Measurements from ENCODE around the gene PLCL1.
A peak's percentile ranks its signal among the peaks of the same experiment; 100 is the strongest.

The PLCL1 gene

GRCh38 chr2:197888321-197888720, 83.9 kb downstream of the PLCL1 start:
- DNase-seq (ENCODE audit: low read depth in 2 of 2), result no peak

GRCh38 chr2:197889041-197889440, 84.6 kb downstream of the PLCL1 start:
- DNase-seq (ENCODE audit: low read depth in 2 of 2), result no peak

- DNase-seq (ENCODE audit: low read depth in 2 of 2), result no peak
Observed at GRCh38 chr2:197890168-197890567, 85.8 kb downstream of the PLCL1 start.

GRCh38 chr2:197891897-197892442, 87.6 kb downstream of the PLCL1 start:
- DNase-seq (ENCODE audit: low read depth in 2 of 2), result no peak

- DNase-seq (ENCODE audit: low read depth in 2 of 2), result no peak
Observed at GRCh38 chr2:197893403-197894177, 89.2 kb downstream of the PLCL1 start.

- DNase-seq (ENCODE audit: low read depth in 2 of 2), result no peak
Observed at GRCh38 chr2:197894751-197895274, 90.4 kb downstream of the PLCL1 start.

- DNase-seq (ENCODE audit: low read depth in 2 of 2), result no peak
Observed at GRCh38 chr2:197897960-197898678, 93.7 kb downstream of the PLCL1 start.

- DNase-seq (ENCODE audit: low read depth in 2 of 2), result peak in 1 of 2 donors; percentile 3
Observed at GRCh38 chr2:197904446-197904845, 100.1 kb downstream of the PLCL1 start.

GRCh38 chr2:197908156-197908555, 103.8 kb downstream of the PLCL1 start:
- DNase-seq (ENCODE audit: low read depth in 2 of 2), result no peak

- no peak for DNase-seq (ENCODE audit: low read depth in 2 of 2)
Observed at GRCh38 chr2:197908990-197909776, 104.8 kb downstream of the PLCL1 start.

- DNase-seq (ENCODE audit: low read depth in 2 of 2), result no peak
Observed at GRCh38 chr2:197911667-197912066, 107.3 kb downstream of the PLCL1 start.

GRCh38 chr2:197913084-197913483, 108.7 kb downstream of the PLCL1 start:
- no peak for DNase-seq (ENCODE audit: low read depth in 2 of 2)

GRCh38 chr2:197914778-197915177, 110.4 kb downstream of the PLCL1 start:
- no peak for DNase-seq (ENCODE audit: low read depth in 2 of 2)

GRCh38 chr2:197915548-197916265, 111.3 kb downstream of the PLCL1 start:
- no peak for DNase-seq (ENCODE audit: low read depth in 2 of 2)

- no peak for DNase-seq (ENCODE audit: low read depth in 2 of 2)
Observed at GRCh38 chr2:197919487-197919886, 115.1 kb downstream of the PLCL1 start.

GRCh38 chr2:197920088-197920487, 115.7 kb downstream of the PLCL1 start:
- no peak for DNase-seq (ENCODE audit: low read depth in 2 of 2)

- DNase-seq (ENCODE audit: low read depth in 2 of 2), result no peak
Observed at GRCh38 chr2:197920592-197921201, 116.3 kb downstream of the PLCL1 start.

GRCh38 chr2:197924483-197924882, 120.1 kb downstream of the PLCL1 start:
- DNase-seq (ENCODE audit: low read depth in 2 of 2), result no peak

GRCh38 chr2:197925204-197925603, 120.8 kb downstream of the PLCL1 start:
- DNase-seq (ENCODE audit: low read depth in 2 of 2), result no peak

GRCh38 chr2:197925976-197926375, 121.6 kb downstream of the PLCL1 start:
- no peak for DNase-seq (ENCODE audit: low read depth in 2 of 2)

GRCh38 chr2:197926673-197927072, 122.3 kb downstream of the PLCL1 start:
- DNase-seq (ENCODE audit: low read depth in 2 of 2), result no peak

Data from activated CD8-positive, alpha-beta memory T cell treated with anti-CD3 and anti-CD28 coated beads for 4 hours (primary cell).